Measurements from ENCODE around the gene DCP2.

GRCh38 chr5:112998296-112998695 lies 21.7 kb downstream of the DCP2 start:
- TF ChIP-seq POLR2A (IDR thresholded peaks at IDR 0.05; ENCODE audit: low read depth), result no peak
- no peak for TF ChIP-seq CTCF (IDR thresholded peaks at IDR 0.05)
